ENCODE data around the gene PRM3. TPM values are rescaled to one million over a fixed set of nuclear protein-coding genes. Genes with fewer than 3 reads are reported as not detected.

The PRM3 gene, protein sequence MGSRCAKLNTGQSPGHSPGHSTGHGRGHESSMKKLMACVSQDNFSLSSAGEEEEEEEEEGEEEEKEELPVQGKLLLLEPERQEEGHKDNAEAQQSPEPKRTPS
- total RNA-seq: not detected in 2 replicates

GRCh38 chr16:11272921-11273720 lies at the start of gene PRM3:
Gene PRM3 (minus strand): TSS chr16:11273629. CDS start chr16:11273595, 34 bp downstream.
- H3K79me2 ChIP-seq (ENCODE audit: insufficient read depth, low read length): no peaks in the 10 kb centered on the region
- H3K27ac ChIP-seq (ENCODE audit: low read depth, low read length): no peak within 1 kb of the TSS
- H2AFZ ChIP-seq (ENCODE audit: low read length): no peak within 1 kb of the TSS
- H3K4me1 ChIP-seq (ENCODE audit: insufficient read depth, low read length): no peaks in the 10 kb centered on the region
- no peaks in the 10 kb centered on the region for H4K20me1 ChIP-seq (ENCODE audit: insufficient read depth, low read length)
- no peak for TF ChIP-seq CTCF (IDR thresholded peaks at IDR 0.05; ENCODE audit: extremely low read depth, low read depth, low read length)
- H3K4me3 ChIP-seq (ENCODE audit: insufficient read depth, low read length): no peak within 1 kb of the TSS
- no peaks in the 10 kb centered on the region for H3K36me3 ChIP-seq (ENCODE audit: insufficient read depth, low read length)
- no peaks in the 10 kb centered on the region for H3K9me3 ChIP-seq (ENCODE audit: low read depth, low read length)
- H3K27me3 ChIP-seq (ENCODE audit: insufficient read depth, low read length): peaks cover 4% of the 10 kb centered on the region
- peak; percentile 30 for DNase-seq (ENCODE audit: insufficient read length, low spot score, missing footprints)
- no peak within 1 kb of the TSS for H3K4me2 ChIP-seq (ENCODE audit: insufficient read depth, low read length)

DNA sequence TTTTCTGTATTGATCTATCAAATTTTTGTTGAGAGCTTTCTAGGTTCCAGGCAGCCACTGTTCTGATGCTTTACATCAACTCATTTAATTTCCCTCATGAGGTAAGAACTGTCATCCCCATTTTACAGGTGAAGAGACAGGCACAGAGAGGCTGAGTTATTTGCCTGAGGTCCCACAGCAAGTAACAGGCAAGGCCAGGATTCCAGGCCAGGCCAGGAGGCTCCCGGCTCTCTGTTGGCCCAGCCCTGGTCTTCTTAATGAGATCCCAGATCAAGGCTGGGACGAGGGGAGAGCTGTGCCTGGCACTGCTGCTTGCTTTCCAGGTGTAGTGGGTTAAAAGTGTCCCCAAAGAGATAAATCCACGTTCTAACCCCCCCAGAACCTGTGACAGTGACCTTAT lies 49.4 kb upstream of the PRM3 start:
- no peak overlapping the region for H3K4me3 ChIP-seq (ENCODE audit: insufficient read depth, low read length)
- H3K4me2 ChIP-seq (ENCODE audit: insufficient read depth, low read length): no peak overlapping the region
- peaks cover 7% of the 10 kb centered on the region for H3K4me1 ChIP-seq (ENCODE audit: insufficient read depth, low read length)
- no peaks in the 10 kb centered on the region for H3K27me3 ChIP-seq (ENCODE audit: insufficient read depth, low read length)
- H3K36me3 ChIP-seq (ENCODE audit: insufficient read depth, low read length): no peaks in the 10 kb centered on the region
- TF ChIP-seq CTCF (IDR thresholded peaks at IDR 0.05; ENCODE audit: extremely low read depth, low read depth, low read length): no peak
- H3K79me2 ChIP-seq (ENCODE audit: insufficient read depth, low read length): no peaks in the 10 kb centered on the region
- no peaks in the 10 kb centered on the region for H4K20me1 ChIP-seq (ENCODE audit: insufficient read depth, low read length)
- DNase-seq (ENCODE audit: insufficient read length, low spot score, missing footprints): no peak
- no peaks in the 10 kb centered on the region for H3K9me3 ChIP-seq (ENCODE audit: low read depth, low read length)
- no peak overlapping the region for H2AFZ ChIP-seq (ENCODE audit: low read length)
- no peak overlapping the region for H3K27ac ChIP-seq (ENCODE audit: low read depth, low read length)

- H3K9me3 ChIP-seq (ENCODE audit: low read depth, low read length): no peaks in the 10 kb centered on the region
- no peak for TF ChIP-seq CTCF (IDR thresholded peaks at IDR 0.05; ENCODE audit: extremely low read depth, low read depth, low read length)
- H3K79me2 ChIP-seq (ENCODE audit: insufficient read depth, low read length): no peaks in the 10 kb centered on the region
- H3K4me3 ChIP-seq (ENCODE audit: insufficient read depth, low read length): no peak overlapping the region
- H4K20me1 ChIP-seq (ENCODE audit: insufficient read depth, low read length): no peaks in the 10 kb centered on the region
- H3K27ac ChIP-seq (ENCODE audit: low read depth, low read length): no peak overlapping the region
- H3K4me1 ChIP-seq (ENCODE audit: insufficient read depth, low read length): peaks cover 5% of the 10 kb centered on the region
- H3K4me2 ChIP-seq (ENCODE audit: insufficient read depth, low read length): no peak overlapping the region
- no peak overlapping the region for H2AFZ ChIP-seq (ENCODE audit: low read length)
- no peak for DNase-seq (ENCODE audit: insufficient read length, low spot score, missing footprints)
- no peaks in the 10 kb centered on the region for H3K36me3 ChIP-seq (ENCODE audit: insufficient read depth, low read length)
- no peaks in the 10 kb centered on the region for H3K27me3 ChIP-seq (ENCODE audit: insufficient read depth, low read length)
Observed at GRCh38 chr16:11321662-11322061, 48.2 kb upstream of the PRM3 start.

DNA sequence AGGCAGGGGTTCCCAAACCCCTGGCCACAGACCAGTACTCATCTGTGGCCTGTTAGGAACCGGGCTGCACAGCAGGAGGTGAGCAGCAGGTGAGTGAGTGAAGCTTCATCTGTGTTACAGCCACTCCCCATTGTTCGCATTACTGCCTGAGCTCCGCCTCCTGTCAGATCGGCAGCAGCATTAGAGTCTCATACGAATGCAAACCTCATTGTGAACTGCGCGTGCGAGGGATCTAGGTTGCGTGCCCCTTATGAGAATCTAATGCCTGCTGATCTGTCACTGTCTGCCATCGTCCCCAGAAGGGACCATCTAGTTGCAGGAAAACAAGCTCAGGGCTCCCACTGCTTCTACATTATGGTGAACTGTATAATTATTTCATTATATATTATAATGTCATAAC lies 46.7 kb upstream of the PRM3 start:
- no peak overlapping the region for H2AFZ ChIP-seq (ENCODE audit: low read length)
- TF ChIP-seq CTCF (IDR thresholded peaks at IDR 0.05; ENCODE audit: extremely low read depth, low read depth, low read length): no peak
- H3K4me1 ChIP-seq (ENCODE audit: insufficient read depth, low read length): no peaks in the 10 kb centered on the region
- H3K27ac ChIP-seq (ENCODE audit: low read depth, low read length): no peak overlapping the region
- DNase-seq (ENCODE audit: insufficient read length, low spot score, missing footprints): peak; percentile 68
- H3K79me2 ChIP-seq (ENCODE audit: insufficient read depth, low read length): no peaks in the 10 kb centered on the region
- no peaks in the 10 kb centered on the region for H3K36me3 ChIP-seq (ENCODE audit: insufficient read depth, low read length)
- H3K4me2 ChIP-seq (ENCODE audit: insufficient read depth, low read length): no peak overlapping the region
- H3K4me3 ChIP-seq (ENCODE audit: insufficient read depth, low read length): no peak overlapping the region
- H3K27me3 ChIP-seq (ENCODE audit: insufficient read depth, low read length): no peaks in the 10 kb centered on the region
- no peaks in the 10 kb centered on the region for H3K9me3 ChIP-seq (ENCODE audit: low read depth, low read length)
- no peaks in the 10 kb centered on the region for H4K20me1 ChIP-seq (ENCODE audit: insufficient read depth, low read length)
